Prostate gland (tissue), 2 donors: Measurements from ENCODE around the gene IFT57. TPM values are rescaled to one million over a fixed set of nuclear protein-coding genes. Genes with fewer than 3 reads are reported as not detected.

ENCODE experiments used
- DNase-seq: peaks from one replicate; pipeline ENCODE4 v3.0.0-alpha.2; 2019; ENCODE audit warnings: low spot score
- H3K27ac ChIP-seq, 2 donors: fragments of 200-600 bp; sonication (generic); 2 replicates each; pipeline ENCODE4 v1.5.1; 2017 to 2019
- H3K27me3 ChIP-seq: fragments of 200-600 bp; sonication (generic); replicated peaks from 2 replicates; pipeline ENCODE4 v1.5.1; 2019; ENCODE audit not compliant: insufficient read depth
- H3K36me3 ChIP-seq, 2 donors: fragments of 200-600 bp; sonication (generic); 1 replicate in 1 of 2; 2 replicates in 1 of 2; pipeline versions ENCODE4 v1.5.1 to v1.8.1; 2017 to 2019
- H3K4me1 ChIP-seq: fragments of 200-600 bp; sonication (generic); replicated peaks from 2 replicates; pipeline ENCODE4 v1.5.1; 2019
- H3K4me3 ChIP-seq, 2 donors: fragments of 200-600 bp; sonication (generic); 2 replicates each; pipeline ENCODE4 v1.5.1; 2017 to 2019
- H3K9me3 ChIP-seq: fragments of 200-600 bp; sonication (generic); 2 replicates; pipeline ENCODE4 v1.5.1; 2017
- POLR2A ChIP-seq: fragments of 450-650 bp; IDR thresholded peaks from one replicate; pipeline ENCODE4 v1.6.1; 2016; ENCODE audit warnings: antibody characterized with exemption, mild to moderate bottlenecking
- POLR2AphosphoS5 ChIP-seq: sonication (generic); formaldehyde crosslinking; IDR thresholded peaks from one replicate; pipeline ENCODE4 v1.6.1; 2017; ENCODE audit warnings: antibody characterized with exemption
- WGBS: methylation state at CpG from one replicate; pipeline ENCODE4 v1.1.5; 2018; 5-methylcytosine and 5-hydroxymethylcytosine counted together
- intact Hi-C: fragments of 100-400 bp; cut with DNase I; formaldehyde crosslinking; loops from one replicate; pipeline ENCODE4 v1.14.2; 2022
- total RNA-seq, 2 donors: library from RNA; depleted of rRNA; stranded (reverse); fragments of >200 nt; gene quantifications; one replicate each; pipeline ENCODE4 v1.1.0, GENCODE V29; 2016
- TF ChIP-seq, protein P1 (sequence below), 4 experiments: fragments of 200-600 bp in 2 of 4; fragments of 450-650 bp in 2 of 4; sonication (generic) in 2 of 4; IDR thresholded peaks; 1 replicate in 3 of 4; 2 replicates in 1 of 4; pipeline ENCODE4 v1.5.1; 2016 to 2019; ENCODE audit warnings: antibody characterized with exemption in 4 of 4, mild to moderate bottlenecking in 2 of 4, moderate library complexity in 2 of 4

IFT57 gene
- total RNA-seq, 2 donors from 2014 or later: 88.8 to 163 TPM

DNA sequence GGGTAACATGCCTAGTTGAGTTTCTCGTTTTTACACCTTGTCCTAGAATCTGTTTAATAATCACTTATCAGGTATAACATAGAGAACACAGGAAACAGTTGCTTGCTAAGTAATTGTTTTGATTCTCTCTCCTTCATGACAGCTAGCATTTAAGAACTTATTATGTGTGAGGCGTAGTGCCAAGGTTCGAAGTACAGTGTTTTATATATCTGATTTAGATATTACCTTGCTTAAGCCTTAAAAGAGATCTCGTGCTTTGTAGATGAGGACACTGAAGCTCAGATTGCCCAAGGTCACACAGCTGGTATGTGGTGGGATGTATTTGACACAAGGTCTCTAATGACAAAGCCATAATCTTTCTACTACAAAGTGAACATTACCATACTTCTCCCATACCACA is 29.0 kb upstream of the IFT57 start:
- H3K36me3 ChIP-seq: no peaks in the 10 kb centered on the region
- H3K4me1 ChIP-seq: no peaks in the 10 kb centered on the region
- no peak overlapping the region for H3K27ac ChIP-seq
- no peaks in the 10 kb centered on the region for H3K27me3 ChIP-seq
- no peaks in the 10 kb centered on the region for H3K9me3 ChIP-seq
- WGBS: 80% methylated on average over 4 of the region's 4 CpGs
- H3K4me3 ChIP-seq: no peak overlapping the region
- TF ChIP-seq, protein P1, sequence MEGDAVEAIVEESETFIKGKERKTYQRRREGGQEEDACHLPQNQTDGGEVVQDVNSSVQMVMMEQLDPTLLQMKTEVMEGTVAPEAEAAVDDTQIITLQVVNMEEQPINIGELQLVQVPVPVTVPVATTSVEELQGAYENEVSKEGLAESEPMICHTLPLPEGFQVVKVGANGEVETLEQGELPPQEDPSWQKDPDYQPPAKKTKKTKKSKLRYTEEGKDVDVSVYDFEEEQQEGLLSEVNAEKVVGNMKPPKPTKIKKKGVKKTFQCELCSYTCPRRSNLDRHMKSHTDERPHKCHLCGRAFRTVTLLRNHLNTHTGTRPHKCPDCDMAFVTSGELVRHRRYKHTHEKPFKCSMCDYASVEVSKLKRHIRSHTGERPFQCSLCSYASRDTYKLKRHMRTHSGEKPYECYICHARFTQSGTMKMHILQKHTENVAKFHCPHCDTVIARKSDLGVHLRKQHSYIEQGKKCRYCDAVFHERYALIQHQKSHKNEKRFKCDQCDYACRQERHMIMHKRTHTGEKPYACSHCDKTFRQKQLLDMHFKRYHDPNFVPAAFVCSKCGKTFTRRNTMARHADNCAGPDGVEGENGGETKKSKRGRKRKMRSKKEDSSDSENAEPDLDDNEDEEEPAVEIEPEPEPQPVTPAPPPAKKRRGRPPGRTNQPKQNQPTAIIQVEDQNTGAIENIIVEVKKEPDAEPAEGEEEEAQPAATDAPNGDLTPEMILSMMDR (IDR thresholded peaks at IDR 0.05): no peak
- no peak for TF ChIP-seq POLR2AphosphoS5
- TF ChIP-seq POLR2A: no peak
- DNase-seq: no peak
- intact Hi-C loops: no loop called here

DNA sequence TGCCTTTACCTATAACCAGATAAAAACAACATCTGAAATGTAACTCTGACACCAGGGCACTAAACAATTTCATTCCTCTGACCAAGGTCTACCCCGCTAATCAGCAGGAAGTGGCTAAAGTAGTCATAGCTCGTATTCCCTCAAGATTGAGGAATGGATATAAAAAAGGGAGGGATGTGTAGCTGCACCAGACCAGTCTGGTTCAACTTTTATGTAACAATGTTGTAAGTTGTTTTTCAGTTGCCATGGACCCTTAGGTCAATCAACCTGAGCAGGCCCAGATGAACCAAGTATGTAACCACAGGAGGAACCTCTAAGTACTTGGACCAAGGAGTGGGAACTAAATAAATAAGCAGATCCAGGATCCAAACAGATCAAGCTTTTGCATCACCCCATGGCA is 28.4 kb upstream of the IFT57 start:
- no peak for DNase-seq
- H3K27me3 ChIP-seq: no peaks in the 10 kb centered on the region
- 95% methylated on average over 2 of the region's 2 CpGs for WGBS

DNA sequence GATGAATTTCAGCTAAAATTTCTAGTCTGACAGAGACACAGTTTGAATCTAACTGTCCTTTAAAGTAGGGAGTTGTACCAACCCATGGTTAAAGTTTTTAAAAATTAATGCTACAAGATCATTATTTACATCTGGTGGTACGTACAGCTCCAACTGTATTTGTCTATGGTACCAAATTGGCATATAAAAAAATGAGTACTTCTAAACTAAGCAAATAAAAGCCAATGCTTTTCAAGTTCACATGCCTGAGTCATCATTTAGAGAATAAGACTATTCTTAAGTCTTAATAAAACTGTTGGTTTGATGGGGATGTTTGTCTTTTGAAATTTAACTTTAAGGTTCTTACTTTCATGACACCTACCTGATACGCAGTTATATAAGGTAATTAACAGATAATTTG is 21.0 kb upstream of the IFT57 start:
- H3K9me3 ChIP-seq: no peaks in the 10 kb centered on the region
- 57% methylated on average over 2 of the region's 2 CpGs for WGBS
- H3K27ac ChIP-seq: no peak overlapping the region
- no peaks in the 10 kb centered on the region for H3K36me3 ChIP-seq
- no peak overlapping the region for H3K4me3 ChIP-seq
- intact Hi-C loops: no loop called here
- TF ChIP-seq POLR2AphosphoS5 (no peak), POLR2A (no peak)
- TF ChIP-seq, protein P1 (IDR thresholded peaks at IDR 0.05): no peak
- H3K4me1 ChIP-seq: no peaks in the 10 kb centered on the region
- no peak for DNase-seq
- no peaks in the 10 kb centered on the region for H3K27me3 ChIP-seq

More for the DNA sequence above, 28.4 kb upstream of the IFT57 start:
- Histone ChIP-seq H3K4me1 (no peaks in the 10 kb centered on the region), H3K4me3 (no peak overlapping the region), H3K9me3 (no peaks in the 10 kb centered on the region), H3K27ac (no peak overlapping the region), H3K36me3 (no peaks in the 10 kb centered on the region)
- TF ChIP-seq, protein P1 (IDR thresholded peaks at IDR 0.05): no peak
- no peak for TF ChIP-seq POLR2AphosphoS5
- TF ChIP-seq POLR2A: no peak
- intact Hi-C loops: no loop called here

GRCh38 chr3:108242776-108243175 is 20.6 kb upstream of the IFT57 start:
- no peaks in the 10 kb centered on the region for H3K4me1 ChIP-seq
- no peaks in the 10 kb centered on the region for H3K9me3 ChIP-seq
- no peaks in the 10 kb centered on the region for H3K36me3 ChIP-seq
- no peak for DNase-seq
- TF ChIP-seq POLR2AphosphoS5 (no peak), POLR2A (no peak)
- TF ChIP-seq, protein P1 (IDR thresholded peaks at IDR 0.05): no peak
- H3K4me3 ChIP-seq: no peak overlapping the region
- intact Hi-C loops: no loop called here
- no peak overlapping the region for H3K27ac ChIP-seq
- no peaks in the 10 kb centered on the region for H3K27me3 ChIP-seq

DNA sequence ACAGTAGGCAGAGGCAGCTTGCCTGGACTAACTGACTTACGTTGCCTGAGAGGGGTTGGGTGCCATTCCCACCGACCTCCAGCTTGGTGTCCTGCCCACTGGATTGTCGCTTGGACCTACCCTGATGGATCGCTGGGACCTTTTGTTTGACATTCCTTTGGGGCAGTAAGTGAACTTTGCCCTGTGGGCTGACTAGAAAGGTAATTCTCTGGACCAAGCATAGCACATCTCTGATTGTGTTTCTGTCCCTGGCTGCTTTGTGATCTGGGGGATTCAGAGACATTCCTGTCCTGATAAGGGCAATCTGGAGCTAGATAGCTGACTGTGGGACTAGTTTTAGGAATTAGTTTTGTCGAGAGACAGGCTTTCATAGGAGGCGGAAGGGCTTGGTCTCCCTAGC is 19.5 kb upstream of the IFT57 start:
- Histone ChIP-seq H3K9me3 (no peaks in the 10 kb centered on the region), H3K4me3 (no peak overlapping the region), H3K4me1 (no peaks in the 10 kb centered on the region), H3K36me3 (no peaks in the 10 kb centered on the region), H3K27me3 (no peaks in the 10 kb centered on the region), H3K27ac (no peak overlapping the region)
- intact Hi-C loops: no loop called here
- no peak for DNase-seq
- 97% methylated on average over 6 of the region's 6 CpGs for WGBS
- TF ChIP-seq POLR2AphosphoS5: no peak
- TF ChIP-seq POLR2A: no peak
- TF ChIP-seq, protein P1 (IDR thresholded peaks at IDR 0.05): no peak
